Skeletal muscle tissue (tissue), 4 donors: ENCODE results near the gene RBM17. TPM values are rescaled to one million over a fixed set of nuclear protein-coding genes. Genes with fewer than 3 reads are reported as not detected.
A peak's percentile ranks its signal among the peaks of the same experiment; 100 is the strongest.
"Not testable (repeated sequence)": the region's sequence is repeated elsewhere in the genome, so short reads cannot be mapped to it uniquely, and the experiment has no call there.

Experiments
- H3K27ac ChIP-seq: one replicate; pipeline ENCODE4 v1.7.0; 2013; ENCODE audit warnings: mild to moderate bottlenecking, low read depth, low read length, inconsistent platforms
- H3K27me3 ChIP-seq, 3 donors: one replicate each; pipeline ENCODE4 v1.7.0; 2013; ENCODE audit warnings: low read length in 3 of 3; ENCODE audit not compliant: control insufficient read depth in 3 of 3, insufficient read depth in 3 of 3
- H3K36me3 ChIP-seq, 3 donors: one replicate each; pipeline ENCODE4 v1.7.0; 2013; ENCODE audit warnings: low read length in 3 of 3; ENCODE audit not compliant: control insufficient read depth in 3 of 3, insufficient read depth in 3 of 3
- H3K4me1 ChIP-seq, 3 donors: one replicate each; pipeline ENCODE4 v1.7.0; 2013; ENCODE audit warnings: low read length in 3 of 3, mild to moderate bottlenecking in 3 of 3; ENCODE audit not compliant: control insufficient read depth in 3 of 3, insufficient read depth in 3 of 3
- H3K4me3 ChIP-seq, 3 donors: one replicate each; pipeline ENCODE4 v1.7.0; 2013; ENCODE audit warnings: low read length in 3 of 3
- H3K9ac ChIP-seq, 3 donors: one replicate each; pipeline ENCODE4 v1.7.0; 2013; ENCODE audit warnings: low read length in 3 of 3, mild to moderate bottlenecking in 3 of 3, moderate library complexity in 2 of 3, low read depth in 1 of 3
- H3K9me3 ChIP-seq, 3 donors: one replicate each; pipeline ENCODE4 v1.7.0; 2013; ENCODE audit warnings: low read length in 3 of 3; ENCODE audit not compliant: control insufficient read depth in 3 of 3
- total RNA-seq: library from RNA; depleted of rRNA; stranded (reverse); fragments of >200 nt; gene quantifications from one replicate; pipeline ENCODE4 v1.2.3, GENCODE V29; 2014
- donor health status: Osteomylitis.

The RBM17 gene
- total RNA-seq, 1 donor from 2014 or later = 41.2 TPM

GRCh38 chr10:6119423-6119822, 30.6 kb downstream of the RBM17 start:
- H3K27ac ChIP-seq = no peak overlapping the region
- H3K36me3 ChIP-seq = peaks cover 5 to 11% (median 6%) of the 10 kb centered on the region in 3 donors
- H3K4me3 ChIP-seq = no peak overlapping the region

GRCh38 chr10:6119962-6120361, 31.1 kb downstream of the RBM17 start:
- no peak overlapping the region for H3K9ac ChIP-seq
- H3K4me1 ChIP-seq = peaks cover 23 to 29% (median 28%) of the 10 kb centered on the region in 3 donors
- no peaks in the 10 kb centered on the region for H3K27me3 ChIP-seq
- no peak overlapping the region for H3K4me3 ChIP-seq
- peaks cover 2 to 5% (median 3%) of the 10 kb centered on the region in 3 donors for H3K36me3 ChIP-seq
- H3K9me3 ChIP-seq = no peaks in the 10 kb centered on the region
- no peak overlapping the region for H3K27ac ChIP-seq

More at GRCh38 chr10:6119423-6119822, 30.6 kb downstream of the RBM17 start:
- H3K9me3 ChIP-seq = no peaks in the 10 kb centered on the region
- H3K27me3 ChIP-seq = no peaks in the 10 kb centered on the region
- peaks cover 24 to 29% (median 29%) of the 10 kb centered on the region in 3 donors for H3K4me1 ChIP-seq
- H3K9ac ChIP-seq = no peak overlapping the region

- H3K27ac ChIP-seq = no peak overlapping the region
These were observed 31.9 kb downstream of the RBM17 start for GRCh38 chr10:6120691-6121090.

GRCh38 chr10:6121146-6121545, 32.3 kb downstream of the RBM17 start:
- Histone ChIP-seq H3K9me3 (no peaks in the 10 kb centered on the region), H3K4me3 (peak overlapping the region in 1 of 3 donors; percentile 43), H3K4me1 (peaks cover 17 to 27% (median 21%) of the 10 kb centered on the region in 3 donors), H3K9ac (peak overlapping the region; percentile 14 to 55 (median 33)), H3K27ac (no peak overlapping the region), H3K36me3 (peaks cover 0 to 2% (median 2%) of the 10 kb centered on the region in 3 donors), H3K27me3 (no peaks in the 10 kb centered on the region)

More at GRCh38 chr10:6120691-6121090, 31.9 kb downstream of the RBM17 start:
- Histone ChIP-seq H3K36me3 (peaks cover 2 to 5% (median 3%) of the 10 kb centered on the region in 3 donors), H3K4me3 (peak overlapping the region in 2 of 3 donors; percentile 16 to 43), H3K27me3 (no peaks in the 10 kb centered on the region), H3K9me3 (no peaks in the 10 kb centered on the region), H3K4me1 (peaks cover 21 to 27% (median 24%) of the 10 kb centered on the region in 3 donors), H3K9ac (peak overlapping the region; percentile 14 to 55 (median 33))

GRCh38 chr10:6123532-6123931, 34.7 kb downstream of the RBM17 start:
- H3K36me3 ChIP-seq = no peaks in the 10 kb centered on the region
- no peak overlapping the region for H3K9ac ChIP-seq
- H3K27me3 ChIP-seq = no peaks in the 10 kb centered on the region
- H3K9me3 ChIP-seq = no peaks in the 10 kb centered on the region
- H3K4me3 ChIP-seq = no peak overlapping the region
- peak overlapping the region; percentile 78 for H3K27ac ChIP-seq
- peaks cover 12 to 24% (median 20%) of the 10 kb centered on the region in 3 donors for H3K4me1 ChIP-seq

- H3K27ac ChIP-seq = peak overlapping the region; percentile 78
- peaks cover 12 to 21% (median 20%) of the 10 kb centered on the region in 3 donors for H3K4me1 ChIP-seq
These were observed 35.8 kb downstream of the RBM17 start for GRCh38 chr10:6124666-6125065.

GRCh38 chr10:6127461-6127860, 38.6 kb downstream of the RBM17 start:
- not testable (repeated sequence) for H3K9me3 ChIP-seq, H3K4me3 ChIP-seq, H3K27ac ChIP-seq, H3K36me3 ChIP-seq, H3K4me1 ChIP-seq, H3K27me3 ChIP-seq, H3K9ac ChIP-seq

More at GRCh38 chr10:6124666-6125065, 35.8 kb downstream of the RBM17 start:
- Histone ChIP-seq H3K9ac (peak overlapping the region in 2 of 3 donors; percentile 47 to 50), H3K27me3 (no peaks in the 10 kb centered on the region), H3K4me3 (peak overlapping the region in 2 of 3 donors; percentile 0 to 26), H3K9me3 (no peaks in the 10 kb centered on the region), H3K36me3 (no peaks in the 10 kb centered on the region)

- Histone ChIP-seq H3K9me3 (no peaks in the 10 kb centered on the region), H3K27ac (no peak overlapping the region), H3K4me3 (no peak overlapping the region), H3K4me1 (peaks cover 6 to 10% (median 9%) of the 10 kb centered on the region in 3 donors), H3K9ac (no peak overlapping the region), H3K27me3 (no peaks in the 10 kb centered on the region), H3K36me3 (no peaks in the 10 kb centered on the region)
These were observed 39.3 kb downstream of the RBM17 start for GRCh38 chr10:6128087-6128486.

- no peak overlapping the region for H3K9ac ChIP-seq
- H3K4me1 ChIP-seq = peaks cover 6 to 10% (median 9%) of the 10 kb centered on the region in 3 donors
- no peak overlapping the region for H3K27ac ChIP-seq
- no peaks in the 10 kb centered on the region for H3K36me3 ChIP-seq
- H3K9me3 ChIP-seq = no peaks in the 10 kb centered on the region
- no peak overlapping the region for H3K4me3 ChIP-seq
- H3K27me3 ChIP-seq = no peaks in the 10 kb centered on the region
These were observed 39.9 kb downstream of the RBM17 start for GRCh38 chr10:6128591-6129251.

- no peaks in the 10 kb centered on the region for H3K27me3 ChIP-seq
- no peak overlapping the region for H3K9ac ChIP-seq
- peaks cover 0 to 3% (median 2%) of the 10 kb centered on the region in 3 donors for H3K4me1 ChIP-seq
- H3K4me3 ChIP-seq = no peak overlapping the region
- no peaks in the 10 kb centered on the region for H3K36me3 ChIP-seq
- no peak overlapping the region for H3K27ac ChIP-seq
- no peaks in the 10 kb centered on the region for H3K9me3 ChIP-seq
These were observed 42.1 kb downstream of the RBM17 start for GRCh38 chr10:6130848-6131470.
